GM19463 (cell line): Measurements from ENCODE around the gene EPHB3.

Experiments
- ATAC-seq: cut with Tn5 transposase; IDR thresholded peaks from one replicate; pipeline ENCODE4 v1.9.1; 2021; ENCODE audit warnings: mild to moderate bottlenecking, moderate library complexity; ENCODE audit not compliant: unreplicated experiment

The EPHB3 gene

GRCh38 chr3:184543256-184543655 is 18.3 kb upstream of the EPHB3 start:
- no peak for ATAC-seq

GRCh38 chr3:184543843-184544512 is 17.6 kb upstream of the EPHB3 start:
- ATAC-seq = no peak

DNA sequence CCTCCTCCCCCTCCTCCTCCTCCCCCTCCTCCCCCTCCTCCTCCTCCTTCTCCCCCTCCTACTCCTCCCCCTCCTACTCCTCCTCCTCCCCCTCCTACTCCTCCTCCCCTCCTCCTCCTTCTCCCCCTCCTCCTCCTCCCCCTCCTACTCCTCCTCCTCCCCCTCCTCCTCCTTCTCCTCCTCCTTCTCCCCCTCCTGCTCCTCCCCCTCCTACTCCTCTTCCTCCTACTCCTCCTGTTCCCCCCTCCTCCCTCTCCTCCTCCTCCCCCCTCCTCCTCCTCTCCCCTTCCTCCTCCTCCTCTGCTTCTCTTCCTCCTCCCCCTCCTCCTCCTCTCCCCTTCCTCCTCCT is 17.1 kb upstream of the EPHB3 start:
- ATAC-seq = no peak

GRCh38 chr3:184545769-184546168 is 15.8 kb upstream of the EPHB3 start:
- no peak for ATAC-seq

GRCh38 chr3:184546252-184546651 is 15.3 kb upstream of the EPHB3 start:
- ATAC-seq = no peak

DNA sequence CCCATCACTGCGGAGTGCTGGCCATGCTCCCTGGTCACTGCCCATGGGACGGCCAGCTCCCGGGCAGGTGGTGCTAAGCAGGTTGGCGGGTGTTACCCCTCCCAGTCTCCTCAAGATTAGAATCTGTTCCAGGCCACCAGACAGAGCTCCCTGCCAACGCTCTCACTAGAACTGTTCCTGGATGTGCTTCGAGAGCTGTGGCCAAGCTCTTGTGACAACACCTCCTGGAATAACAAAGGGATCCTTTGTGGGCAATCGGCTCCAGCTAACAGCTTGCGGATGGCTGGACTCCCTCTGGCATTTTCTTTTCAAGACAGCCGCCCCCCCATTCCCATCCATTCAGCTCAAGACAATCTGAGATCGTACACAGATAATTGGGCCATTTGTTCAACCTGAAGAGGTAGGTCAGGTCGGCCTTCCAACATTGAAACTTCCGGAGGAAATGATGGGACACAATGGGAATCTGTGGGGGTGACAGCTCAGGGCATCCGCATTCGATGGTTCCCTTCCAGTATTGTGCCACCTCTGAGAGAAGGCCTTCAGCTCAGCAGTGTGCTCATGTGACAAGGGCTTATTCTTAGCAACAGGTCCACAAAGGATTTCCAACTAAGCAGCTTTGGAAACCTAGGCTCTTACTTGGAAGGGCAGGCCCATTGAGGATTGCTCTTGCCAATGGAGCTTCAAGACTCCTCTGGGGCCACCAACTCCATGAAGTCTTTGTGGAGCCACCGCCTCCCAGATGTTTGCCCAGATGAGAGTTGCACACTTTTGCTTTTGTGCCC is 11.6 kb upstream of the EPHB3 start:
- ATAC-seq = no peak

DNA sequence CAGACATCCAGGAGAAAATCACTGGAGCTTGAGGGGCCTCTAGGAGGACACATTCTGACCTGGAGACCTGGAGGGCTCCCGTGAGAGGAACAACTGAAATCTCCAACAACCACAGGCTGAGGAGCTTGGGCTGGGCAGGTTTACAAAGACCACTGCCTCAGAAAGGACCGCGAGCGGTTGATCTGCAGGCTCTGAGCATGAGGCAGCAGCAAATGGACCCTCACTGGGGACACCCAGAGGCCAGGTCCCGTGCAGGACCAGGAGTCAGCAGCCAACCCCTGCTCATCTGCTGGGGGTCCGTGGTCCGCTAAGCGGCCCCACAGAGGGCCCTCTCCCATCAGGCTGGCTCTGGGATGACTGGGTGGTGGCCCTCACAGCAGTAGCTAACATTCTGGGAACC is 10.5 kb upstream of the EPHB3 start:
- ATAC-seq = no peak

DNA sequence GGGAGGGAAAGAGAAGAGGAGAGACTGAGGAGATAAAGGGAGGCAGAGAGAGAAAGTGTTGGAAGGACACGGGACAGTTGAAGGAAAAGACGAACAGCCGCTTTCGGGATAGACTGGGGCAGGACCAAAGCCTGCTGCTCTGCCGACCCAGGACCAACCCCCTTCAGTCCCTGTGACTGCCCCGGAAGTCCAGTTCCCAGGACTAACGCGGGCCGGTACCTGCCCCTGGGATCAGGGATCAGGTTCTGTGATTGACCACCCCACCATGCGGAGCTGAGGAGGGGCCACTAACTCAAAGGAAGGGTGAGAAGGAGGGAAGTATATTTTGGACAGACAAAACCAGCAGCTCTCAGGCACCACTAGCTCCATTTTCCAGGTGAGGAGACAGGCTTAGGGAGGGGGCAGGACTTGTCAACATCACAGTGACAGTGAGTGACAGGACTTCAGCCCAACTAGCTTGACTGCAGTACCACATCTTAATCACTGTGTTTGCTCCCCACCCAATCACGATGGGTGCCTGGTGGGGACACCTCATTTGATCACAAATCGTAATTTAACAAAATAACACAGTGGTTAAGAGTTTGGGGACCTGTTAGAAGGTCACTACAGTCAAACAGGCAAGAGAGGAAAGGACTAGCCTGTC is 9.8 kb upstream of the EPHB3 start:
- no peak for ATAC-seq

DNA sequence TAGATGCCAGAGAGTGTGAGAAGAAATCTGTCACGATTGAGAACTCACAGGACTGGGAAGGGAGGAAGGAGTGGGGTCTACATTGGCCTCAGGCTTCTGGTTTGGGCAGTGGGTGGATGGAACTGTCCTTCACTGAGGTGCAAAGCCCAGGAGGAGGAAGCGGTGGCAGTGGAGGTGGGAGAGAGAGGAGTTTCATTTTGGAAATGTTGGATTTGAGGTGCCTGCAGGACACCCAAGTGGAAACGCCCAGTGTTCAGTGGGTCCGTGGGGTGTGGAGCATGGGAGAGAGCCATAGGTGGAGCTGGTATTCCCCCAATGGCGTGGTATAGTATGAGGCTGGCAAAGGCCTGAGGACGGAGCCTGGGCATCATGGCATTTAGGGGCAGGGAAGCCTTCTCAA is 9.3 kb upstream of the EPHB3 start:
- no peak for ATAC-seq

GRCh38 chr3:184552863-184553262 is 8.7 kb upstream of the EPHB3 start:
- no peak for ATAC-seq

DNA sequence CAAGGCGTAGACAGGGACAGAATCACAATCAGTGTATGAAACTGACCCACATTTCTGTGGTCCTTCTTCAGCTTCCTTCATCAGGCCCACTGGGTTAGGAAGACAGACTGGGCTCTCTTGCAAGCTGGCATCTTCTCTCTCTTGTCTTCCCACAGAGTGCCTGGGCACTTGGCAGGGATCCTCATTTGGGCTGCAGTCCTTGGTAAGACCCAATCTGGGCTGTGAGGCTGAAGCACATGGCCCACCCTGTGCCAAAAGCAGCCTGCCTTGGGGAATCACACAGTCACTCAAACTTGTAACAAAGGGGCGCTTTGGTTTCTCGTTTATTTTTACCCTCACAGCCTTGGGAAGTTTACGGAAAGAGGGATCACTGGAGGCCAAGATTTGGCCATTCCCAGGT is 8.2 kb upstream of the EPHB3 start:
- ATAC-seq = no peak

DNA sequence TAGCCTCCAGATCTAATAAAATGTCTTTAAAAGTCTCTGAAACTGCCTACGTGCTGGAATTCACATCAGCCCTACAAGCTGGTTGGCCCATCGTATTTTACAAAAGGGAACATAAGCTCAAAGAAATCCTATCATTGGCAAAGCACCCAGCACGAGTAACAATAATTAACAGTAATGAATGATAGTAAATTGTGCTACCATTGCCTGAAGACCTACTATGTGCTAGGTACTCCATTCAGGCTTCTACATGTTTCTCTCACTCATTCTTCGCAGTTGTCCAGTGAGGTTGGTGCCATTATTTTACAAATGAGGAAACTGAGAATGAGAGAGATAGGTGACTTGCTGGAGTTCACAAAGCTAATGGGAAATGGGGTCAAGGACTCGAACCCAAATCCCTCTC is 7.1 kb upstream of the EPHB3 start:
- no peak for ATAC-seq

DNA sequence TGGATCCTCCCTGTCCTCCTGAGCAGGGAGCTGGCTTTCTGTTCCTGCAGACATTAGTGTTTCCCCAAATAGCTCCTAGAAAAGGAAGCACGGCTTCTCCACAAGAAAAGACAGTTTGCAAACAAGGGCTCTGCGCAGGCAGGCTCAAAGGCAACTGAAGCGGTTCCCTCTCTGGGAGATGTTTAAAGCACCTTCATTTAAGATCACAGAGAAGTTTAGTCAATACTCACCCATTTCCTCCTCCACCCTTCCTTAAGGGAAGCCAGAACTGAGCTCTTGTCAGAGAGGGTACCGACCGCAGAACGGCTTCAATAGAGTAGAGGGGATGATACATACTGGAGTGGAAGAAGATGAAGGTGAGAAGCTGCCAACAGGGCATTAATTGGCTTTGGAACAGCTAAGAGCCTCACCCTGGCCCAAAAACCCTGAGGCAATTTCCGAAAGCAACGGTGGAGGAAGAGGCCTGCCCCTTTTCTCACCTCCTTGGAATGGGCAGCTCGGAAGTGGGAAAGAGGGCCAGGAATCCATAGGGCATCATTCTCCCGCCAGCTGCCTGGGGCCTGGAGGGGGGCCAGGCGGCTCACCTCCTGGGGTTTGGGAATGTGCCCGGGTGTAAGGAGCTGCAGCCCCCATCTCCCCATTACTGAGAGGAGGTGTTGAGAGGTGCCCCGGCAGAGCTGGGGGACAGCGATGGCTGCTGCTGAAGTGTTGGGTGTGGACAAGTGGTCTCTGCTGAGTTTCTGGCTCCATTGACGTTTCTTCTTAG is 4.8 kb upstream of the EPHB3 start:
- ATAC-seq = no peak

GRCh38 chr3:184557348-184557950 is 4.1 kb upstream of the EPHB3 start:
- ATAC-seq = no peak

GRCh38 chr3:184558726-184559125 is 2.9 kb upstream of the EPHB3 start:
- ATAC-seq = no peak

GRCh38 chr3:184559336-184559735 is 2.2 kb upstream of the EPHB3 start:
- ATAC-seq = no peak

- no peak for ATAC-seq
Measured at GRCh38 chr3:184560531-184560930, 1.1 kb upstream of the EPHB3 start.

- no peak for ATAC-seq
Measured at GRCh38 chr3:184561913-184562877, 610 bp downstream of the EPHB3 start.

GRCh38 chr3:184562878-184563560 is 1.4 kb downstream of the EPHB3 start:
- no peak for ATAC-seq
